Measurements from ENCODE around the gene TERT.
"Not testable (repeated sequence)": the region's sequence is repeated elsewhere in the genome, so short reads cannot be mapped to it uniquely, and the experiment has no call there.

The TERT gene

DNA sequence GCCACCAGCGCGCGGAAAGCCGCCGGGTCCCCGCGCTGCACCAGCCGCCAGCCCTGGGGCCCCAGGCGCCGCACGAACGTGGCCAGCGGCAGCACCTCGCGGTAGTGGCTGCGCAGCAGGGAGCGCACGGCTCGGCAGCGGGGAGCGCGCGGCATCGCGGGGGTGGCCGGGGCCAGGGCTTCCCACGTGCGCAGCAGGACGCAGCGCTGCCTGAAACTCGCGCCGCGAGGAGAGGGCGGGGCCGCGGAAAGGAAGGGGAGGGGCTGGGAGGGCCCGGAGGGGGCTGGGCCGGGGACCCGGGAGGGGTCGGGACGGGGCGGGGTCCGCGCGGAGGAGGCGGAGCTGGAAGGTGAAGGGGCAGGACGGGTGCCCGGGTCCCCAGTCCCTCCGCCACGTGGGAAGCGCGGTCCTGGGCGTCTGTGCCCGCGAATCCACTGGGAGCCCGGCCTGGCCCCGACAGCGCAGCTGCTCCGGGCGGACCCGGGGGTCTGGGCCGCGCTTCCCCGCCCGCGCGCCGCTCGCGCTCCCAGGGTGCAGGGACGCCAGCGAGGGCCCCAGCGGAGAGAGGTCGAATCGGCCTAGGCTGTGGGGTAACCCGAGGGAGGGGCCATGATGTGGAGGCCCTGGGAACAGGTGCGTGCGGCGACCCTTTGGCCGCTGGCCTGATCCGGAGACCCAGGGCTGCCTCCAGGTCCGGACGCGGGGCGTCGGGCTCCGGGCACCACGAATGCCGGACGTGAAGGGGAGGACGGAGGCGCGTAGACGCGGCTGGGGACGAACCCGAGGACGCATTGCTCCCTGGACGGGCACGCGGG lies at the start of gene TERT:
TERT (minus strand) TSS at position 234 of the 815 bp plus-strand sequence; CDS start at position 155, 79 bp downstream.
- no peak for DNase-seq (ENCODE audit: low spot score)

DNA sequence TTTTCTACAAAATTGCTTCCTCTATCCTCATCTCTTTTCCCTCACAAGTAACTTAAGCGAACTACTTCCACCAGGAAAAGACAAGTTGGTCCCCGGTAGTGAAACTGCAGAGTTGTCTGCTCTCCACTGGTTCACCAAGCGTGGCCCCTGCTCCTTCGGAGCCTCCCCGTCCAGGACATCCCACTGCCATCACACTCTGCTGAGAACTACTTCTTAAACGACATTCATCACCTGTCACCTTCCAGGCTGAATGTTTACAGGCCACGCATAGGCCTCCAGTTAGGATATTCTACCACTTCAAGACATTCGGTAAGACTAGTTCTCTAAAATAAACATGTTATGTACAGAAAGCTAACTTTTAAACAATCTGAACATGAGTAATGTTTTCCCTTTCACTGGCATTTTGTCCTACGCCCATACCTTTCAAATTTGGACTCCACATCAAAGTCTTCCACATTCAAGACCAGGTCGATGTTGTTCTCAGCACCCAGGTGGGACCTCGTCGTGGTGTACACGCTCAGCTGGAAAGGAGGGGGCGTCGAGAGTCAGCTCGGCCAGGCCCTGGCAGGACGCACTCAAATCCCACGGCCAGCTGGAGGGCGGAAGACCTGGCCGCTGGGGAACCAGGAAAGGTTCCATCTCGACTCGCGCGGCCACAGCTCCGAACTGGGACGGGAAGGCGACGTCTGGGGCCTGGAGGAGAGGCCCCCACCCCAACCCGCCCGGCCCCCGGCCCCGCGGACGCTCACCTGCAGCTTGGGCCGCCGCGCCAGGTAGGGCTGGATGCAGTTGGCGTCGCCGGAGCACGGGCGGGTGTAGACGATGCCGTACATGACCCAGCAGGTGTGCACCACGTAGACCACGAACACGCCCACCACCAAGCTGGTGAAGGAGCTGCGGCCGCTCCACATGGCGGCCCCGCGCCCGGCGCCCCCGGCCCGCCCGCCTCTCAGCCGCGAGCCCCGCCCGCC lies 49.3 kb upstream of the TERT start:
- DNase-seq (ENCODE audit: low spot score) = no peak

DNA sequence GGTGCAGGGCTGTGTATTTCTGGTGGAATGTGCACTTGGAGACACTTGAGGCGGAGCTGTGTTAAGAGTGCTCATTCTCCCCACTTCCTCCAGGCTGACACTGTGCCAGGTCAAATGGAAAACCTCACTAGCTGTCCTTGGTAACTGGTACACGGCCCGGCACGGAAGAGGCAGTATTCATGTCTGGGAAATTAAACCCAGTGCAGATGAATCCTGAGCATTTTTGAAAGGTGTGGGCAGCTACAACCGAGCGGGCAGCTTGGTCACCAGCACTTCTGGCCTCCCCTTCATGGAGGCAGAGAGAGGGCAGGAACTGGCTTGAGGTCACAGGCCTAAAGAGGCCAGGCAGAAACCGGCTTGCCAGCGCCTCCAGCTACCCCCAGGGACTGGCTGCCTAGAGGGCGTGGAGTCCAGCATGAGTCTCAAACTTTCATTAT lies 48.5 kb upstream of the TERT start:
- no peak for DNase-seq (ENCODE audit: low spot score)

DNA sequence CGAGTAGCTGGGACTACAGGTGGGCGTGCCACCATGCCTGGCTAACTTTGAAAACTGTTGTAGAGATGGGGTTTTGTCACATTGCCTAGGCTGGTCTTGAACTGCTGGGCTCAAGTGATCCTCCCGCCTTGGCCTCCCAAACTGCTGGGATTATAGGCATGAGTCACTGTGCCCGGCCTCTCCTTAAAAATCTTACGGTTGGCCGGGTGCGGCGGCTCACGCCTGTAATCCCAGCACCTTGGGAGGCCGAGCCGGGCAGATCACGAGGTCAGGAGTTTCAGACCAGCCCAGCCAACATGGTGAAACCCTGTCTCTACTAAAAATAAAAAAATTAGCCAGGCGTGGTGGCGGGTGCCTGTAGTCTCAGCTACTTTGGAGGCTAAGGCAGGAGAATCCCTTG lies 47.8 kb upstream of the TERT start:
- DNase-seq (ENCODE audit: low spot score) = not testable (repeated sequence)

DNA sequence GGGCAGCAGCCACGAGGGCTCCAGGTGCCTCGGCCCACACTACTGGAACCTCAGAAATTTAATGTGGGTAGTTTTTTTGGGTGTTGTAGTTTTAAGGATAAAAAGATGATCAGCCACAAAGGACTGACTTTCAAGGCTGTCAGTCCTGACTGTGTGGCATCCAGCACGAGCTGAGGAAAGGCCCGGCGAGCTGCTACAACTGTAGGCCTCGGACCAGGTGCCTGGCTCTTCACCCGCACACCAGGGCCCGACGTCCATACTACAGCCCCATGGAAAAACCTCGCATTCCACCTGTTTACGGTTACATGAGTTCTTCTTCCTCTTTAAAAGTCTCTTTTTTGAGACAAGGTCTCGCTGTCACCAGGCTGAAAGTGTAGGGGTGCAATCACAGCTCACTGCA lies 47.4 kb upstream of the TERT start:
- DNase-seq (ENCODE audit: low spot score) = no peak

DNA sequence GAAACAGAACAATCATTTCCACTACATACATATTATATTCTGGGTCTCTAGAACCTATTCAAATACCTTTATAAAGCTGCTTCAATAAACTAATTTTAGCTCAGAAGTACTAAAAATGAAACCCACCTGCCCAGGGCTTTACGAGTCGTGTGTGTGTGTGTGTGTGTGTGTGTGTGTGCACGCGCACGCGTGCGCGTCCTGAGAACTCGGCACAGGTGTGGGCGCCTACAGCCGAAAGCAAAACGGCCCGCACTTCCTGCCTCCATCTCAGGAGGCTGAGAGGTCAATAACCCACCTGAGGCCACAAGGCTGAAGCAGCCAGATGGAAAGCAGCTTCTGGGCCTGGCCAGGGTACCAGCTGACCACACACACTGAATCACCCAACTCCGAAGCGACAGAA lies 47.0 kb upstream of the TERT start:
- DNase-seq (ENCODE audit: low spot score) = no peak

DNA sequence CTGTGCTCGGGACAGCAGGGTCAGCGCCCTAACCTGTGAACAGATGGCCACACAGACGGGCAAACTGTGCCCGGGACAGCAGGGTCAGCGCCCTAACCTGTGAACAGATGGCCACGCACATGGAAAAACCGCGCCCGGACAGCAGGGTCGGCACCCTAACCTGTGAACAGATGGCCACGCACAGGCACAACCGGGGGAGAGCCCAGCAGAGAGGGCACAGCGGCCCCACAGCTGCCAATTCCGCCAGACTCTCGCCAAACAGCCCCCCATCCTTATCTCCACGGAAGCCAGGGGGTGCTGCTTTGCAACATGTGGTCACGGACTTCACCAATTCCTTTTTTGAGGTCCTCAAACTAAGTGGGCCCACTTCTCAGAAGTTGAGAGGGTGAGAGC lies 44.9 kb upstream of the TERT start:
- not testable (repeated sequence) for DNase-seq (ENCODE audit: low spot score)

DNA sequence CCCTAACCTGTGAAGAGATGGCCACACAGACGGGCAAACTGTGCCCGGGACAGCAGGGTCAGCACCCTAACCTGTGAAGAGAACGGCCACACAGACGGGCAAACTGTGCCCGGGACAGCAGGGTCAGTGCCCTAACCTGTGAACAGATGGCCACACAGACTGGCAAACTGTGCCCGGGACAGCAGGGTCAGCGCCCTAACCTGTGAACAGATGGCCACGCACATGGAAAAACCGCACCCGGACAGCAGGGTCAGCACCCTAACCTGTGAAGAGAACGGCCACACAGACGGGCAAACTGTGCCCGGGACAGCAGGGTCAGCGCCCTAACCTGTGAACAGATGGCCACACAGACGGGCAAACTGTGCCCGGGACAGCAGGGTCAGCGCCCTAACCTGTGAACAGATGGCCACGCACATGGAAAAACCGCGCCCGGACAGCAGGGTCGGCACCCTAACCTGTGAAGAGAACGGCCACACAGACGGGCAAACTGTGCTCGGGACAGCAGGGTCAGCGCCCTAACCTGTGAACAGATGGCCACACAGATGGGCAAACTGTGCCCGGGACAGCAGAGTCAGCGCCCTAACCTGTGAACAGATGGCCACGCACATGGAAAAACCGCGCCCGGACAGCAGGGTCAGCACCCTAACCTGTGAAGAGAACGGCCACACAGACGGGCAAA lies 44.4 kb upstream of the TERT start:
- DNase-seq (ENCODE audit: low spot score) = not testable (repeated sequence)

DNA sequence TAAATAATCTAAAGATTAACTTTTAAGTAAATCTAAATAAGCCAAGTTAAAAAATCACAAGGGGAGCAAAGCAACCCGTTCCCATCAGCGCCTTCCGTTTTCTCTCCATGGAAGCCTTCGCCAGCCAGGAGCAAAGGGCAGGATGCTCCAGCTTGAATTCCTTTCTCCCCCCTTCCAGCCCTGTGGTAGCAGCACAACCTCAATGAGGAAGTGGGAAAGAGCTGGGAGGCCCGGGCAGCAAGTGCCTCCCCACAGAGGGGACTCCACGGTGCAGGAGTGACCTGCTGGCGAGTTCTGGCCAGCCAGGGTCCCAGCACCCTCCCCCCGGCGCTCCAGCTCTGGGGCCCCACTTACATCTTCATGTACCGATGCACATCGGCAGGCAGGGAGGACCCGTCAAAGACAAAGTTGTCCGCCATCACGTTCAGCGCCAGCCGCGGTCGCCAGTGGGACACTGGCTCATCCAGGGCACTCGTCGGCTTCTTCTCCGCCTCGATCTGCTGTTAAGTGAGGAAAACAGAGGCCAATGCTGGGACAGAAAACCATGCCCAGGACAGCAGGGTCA lies 43.7 kb upstream of the TERT start:
- DNase-seq (ENCODE audit: low spot score) = no peak

DNA sequence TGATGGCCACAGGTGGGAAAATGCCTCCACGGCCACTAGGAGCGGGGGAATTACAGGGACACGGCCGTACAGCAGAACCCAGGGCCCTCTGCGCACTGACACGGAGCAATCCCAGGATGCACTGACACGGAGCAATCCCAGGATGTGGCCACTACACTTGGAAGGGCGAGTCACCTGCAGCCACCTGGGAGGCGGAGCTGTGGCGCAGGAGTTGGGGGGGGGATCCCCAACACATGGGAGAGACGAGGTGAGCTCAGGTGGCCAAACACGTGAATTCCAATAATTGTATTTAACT lies 43.3 kb upstream of the TERT start:
- no peak for DNase-seq (ENCODE audit: low spot score)

DNA sequence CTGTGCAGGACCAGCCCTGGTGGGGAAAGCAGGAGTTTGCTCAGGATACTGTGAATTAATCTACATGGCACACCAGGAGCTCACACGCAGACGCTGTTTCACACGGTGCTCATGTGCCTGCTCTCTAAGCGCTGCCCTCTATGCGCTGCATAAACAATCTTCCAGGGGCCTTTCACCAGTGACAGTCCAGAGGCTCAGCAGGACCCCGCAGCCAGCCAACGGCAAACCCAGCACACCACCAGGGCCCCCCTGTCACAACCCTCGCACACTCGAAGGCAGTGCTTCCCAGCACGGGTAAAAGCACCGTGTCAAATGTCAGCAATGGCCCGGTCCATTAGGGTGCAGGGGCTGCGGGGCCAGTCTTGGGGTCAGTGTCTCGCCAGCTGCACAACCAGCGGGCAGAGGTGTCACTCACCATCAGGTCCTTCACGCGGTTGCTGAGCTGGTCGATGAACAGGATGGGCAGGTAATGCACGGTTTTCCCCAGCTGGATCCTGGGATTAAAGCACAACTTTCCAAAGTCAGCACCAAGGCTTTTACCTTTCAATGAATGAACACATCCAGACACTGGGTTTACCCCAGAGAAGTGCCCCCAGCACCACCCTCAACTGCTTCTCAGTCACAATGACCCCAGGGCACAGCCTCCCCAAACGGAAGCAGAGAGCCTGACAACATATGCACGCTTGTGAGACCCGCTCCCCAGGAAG lies 42.8 kb upstream of the TERT start:
- no peak for DNase-seq (ENCODE audit: low spot score)

DNA sequence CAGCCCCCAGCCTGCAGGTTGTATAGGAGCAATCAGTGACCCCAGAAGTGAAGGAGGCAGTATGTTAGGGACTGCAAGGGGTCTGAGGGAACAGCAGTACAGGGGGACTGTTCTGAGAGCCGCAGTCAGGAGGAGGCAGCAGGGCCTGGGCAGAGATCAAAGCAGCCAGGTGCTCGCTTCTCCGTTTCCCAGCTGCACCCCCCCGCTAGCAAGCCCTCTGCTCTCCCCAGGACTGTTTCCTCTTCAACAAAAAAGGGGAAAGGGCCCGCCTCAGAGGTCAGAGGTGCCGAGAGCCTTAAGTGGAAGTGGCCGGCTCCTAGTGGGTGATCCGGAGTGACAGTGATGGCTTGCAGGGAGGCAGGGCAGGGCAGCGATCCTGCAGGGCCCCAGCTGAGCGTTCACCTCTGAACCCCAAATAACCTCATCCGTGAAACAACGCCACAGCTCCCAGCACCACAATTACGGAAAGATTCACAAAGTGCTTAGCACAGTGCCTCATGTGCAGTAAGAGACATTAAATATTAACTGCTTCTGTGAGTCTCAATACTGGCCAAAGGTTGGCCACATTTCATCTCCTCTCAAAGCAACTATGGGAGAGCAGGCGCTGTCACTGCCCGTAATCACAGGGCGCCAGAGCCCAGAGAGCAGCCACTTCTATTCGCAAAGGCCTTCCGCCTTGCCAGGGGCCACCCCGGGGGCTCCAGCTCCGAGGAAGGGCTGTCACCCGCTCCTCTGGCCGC lies 42.1 kb upstream of the TERT start:
- DNase-seq (ENCODE audit: low spot score) = no peak

DNA sequence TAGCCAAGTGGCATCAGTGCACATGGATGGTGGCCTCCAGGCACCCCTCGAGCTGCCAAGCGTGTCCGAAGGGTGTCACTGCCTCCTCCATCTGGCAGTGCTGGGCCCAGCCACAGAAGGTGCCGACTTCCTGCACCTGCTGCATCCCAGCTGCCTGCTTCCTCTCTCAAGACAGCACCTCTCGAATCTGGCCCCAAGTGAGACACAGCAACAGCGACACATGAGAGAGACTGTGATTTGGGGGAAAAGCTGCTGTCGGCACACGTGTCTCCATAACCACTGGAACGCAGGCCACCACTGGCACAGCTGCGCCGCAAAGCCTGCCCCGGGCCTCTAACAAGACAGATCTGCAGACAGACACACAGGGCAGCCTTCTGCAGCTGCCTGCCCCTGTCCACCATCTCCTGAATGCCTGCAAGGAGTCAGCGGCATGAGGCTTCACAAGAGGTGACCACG lies 41.3 kb upstream of the TERT start:
- no peak for DNase-seq (ENCODE audit: low spot score)

DNA sequence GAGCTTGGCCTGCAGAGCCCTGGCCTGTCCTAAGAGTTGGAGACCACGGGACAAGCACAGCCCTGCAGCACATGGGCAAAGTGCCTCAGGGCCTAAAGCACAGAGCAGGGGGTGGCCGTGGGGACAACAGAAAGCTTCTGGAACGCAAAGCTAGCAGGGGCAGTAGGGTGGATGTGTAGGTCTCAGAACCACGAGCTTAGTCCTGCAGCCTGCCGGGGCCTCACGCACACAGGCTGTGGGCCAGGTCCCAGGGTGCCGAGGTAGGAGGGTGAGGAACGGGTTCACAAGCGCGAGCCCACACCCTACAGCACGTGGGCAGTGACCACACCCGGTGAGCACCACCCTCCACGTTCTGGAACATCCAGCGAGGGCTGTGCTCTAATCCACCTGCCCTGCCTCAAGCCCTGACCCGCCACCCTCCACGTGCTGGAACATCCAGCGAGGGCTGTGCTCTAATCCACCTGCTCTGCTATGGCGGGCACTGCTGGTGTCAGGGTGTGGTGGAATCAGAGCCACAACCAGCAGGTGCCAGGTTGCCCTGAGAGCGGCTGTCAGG lies 40.8 kb upstream of the TERT start:
- no peak for DNase-seq (ENCODE audit: low spot score)

DNA sequence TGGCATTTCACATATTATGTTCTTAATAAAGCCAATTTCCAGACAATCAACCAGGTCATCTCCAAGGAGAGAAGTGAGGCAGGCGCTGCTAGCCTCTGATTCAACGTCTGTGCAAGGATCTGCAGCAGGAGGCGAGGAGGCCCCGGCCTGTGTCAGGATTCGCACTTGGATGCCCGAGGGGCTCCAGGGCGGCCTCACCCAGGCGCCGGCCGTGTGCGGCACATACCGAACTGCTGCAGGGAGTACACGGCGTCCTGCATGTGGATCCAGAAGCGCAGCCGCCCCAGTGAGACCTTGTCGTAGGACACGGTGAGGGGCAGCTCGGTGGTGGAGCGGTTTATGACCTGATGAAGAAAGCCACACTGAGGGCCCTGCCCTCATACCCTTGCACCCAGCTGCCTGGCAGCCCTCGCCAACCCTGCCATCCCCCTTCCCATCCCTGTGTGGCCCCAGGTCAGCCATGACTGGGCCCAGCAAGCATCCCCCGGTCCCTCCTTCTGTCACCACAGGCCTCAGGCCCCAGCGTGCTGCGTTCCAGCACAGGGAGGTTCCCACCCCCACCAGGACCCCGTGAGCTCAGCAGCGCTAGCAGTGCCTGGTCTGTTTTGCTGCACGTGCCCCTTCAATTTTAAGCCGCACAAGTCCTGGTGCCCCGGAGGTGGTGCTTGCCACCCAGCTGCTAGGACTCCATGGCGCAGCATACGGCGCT lies 40.1 kb upstream of the TERT start:
- no peak for DNase-seq (ENCODE audit: low spot score)

DNA sequence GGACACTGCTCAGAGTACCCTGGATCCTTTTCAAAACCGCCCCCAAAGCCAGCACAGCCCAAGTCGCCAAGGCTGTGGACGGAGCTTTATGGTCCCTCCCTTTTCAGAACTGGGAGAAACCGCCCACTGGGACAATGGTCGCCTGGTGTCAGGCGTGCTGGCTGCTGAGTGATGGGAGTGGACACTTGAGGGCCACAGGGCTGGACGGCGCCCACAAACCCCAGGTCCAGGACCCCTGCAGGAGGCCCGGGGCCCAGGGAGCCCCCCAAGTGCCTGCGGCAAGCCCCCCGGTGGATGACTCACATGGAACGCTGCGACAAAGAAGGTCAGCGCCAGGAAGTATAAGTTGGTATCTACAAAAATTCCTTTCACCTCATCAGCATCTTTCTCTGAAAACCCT lies 39.1 kb upstream of the TERT start:
- DNase-seq (ENCODE audit: low spot score) = no peak

DNA sequence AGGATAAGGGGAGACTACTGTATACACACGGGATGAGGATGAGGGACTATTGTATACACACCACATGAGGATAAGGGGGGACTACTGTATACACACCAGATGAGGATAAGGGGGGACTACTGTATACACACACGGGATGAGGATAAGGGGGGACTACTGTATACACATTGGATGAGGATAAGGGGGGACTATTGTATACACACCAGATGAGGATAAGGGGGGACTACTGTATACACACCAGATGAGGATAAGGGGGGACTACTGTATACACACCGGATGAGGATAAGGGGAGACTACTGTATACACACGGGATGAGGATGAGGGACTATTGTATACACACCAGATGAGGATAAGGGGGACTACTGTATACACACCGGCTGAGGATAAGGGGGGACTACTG lies 38.4 kb upstream of the TERT start:
- DNase-seq (ENCODE audit: low spot score) = not testable (repeated sequence)

DNA sequence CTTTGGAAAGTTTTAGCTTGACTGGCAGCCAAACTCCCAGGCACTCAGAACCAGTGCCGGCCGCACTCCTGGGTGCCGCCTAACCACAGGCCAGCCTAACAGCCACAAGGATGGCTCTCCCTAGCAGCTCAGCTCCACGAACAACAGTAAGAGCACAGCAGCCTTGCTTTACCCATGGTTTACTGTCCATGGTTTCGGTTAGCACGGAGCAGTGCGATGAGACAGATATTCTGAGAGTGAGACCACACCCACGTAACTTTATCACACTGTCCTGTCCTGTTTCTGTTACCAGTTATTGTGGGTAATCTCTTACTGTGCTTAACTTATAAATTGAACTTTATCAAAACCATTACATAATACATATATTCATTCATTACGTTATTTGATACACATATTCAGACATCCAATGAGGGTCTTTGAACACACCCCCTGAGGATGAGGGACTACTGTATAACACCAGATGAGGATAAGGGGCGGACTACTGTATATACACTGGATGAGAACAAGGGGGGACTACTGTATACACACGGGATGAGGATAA lies 37.7 kb upstream of the TERT start:
- DNase-seq (ENCODE audit: low spot score) = no peak

DNA sequence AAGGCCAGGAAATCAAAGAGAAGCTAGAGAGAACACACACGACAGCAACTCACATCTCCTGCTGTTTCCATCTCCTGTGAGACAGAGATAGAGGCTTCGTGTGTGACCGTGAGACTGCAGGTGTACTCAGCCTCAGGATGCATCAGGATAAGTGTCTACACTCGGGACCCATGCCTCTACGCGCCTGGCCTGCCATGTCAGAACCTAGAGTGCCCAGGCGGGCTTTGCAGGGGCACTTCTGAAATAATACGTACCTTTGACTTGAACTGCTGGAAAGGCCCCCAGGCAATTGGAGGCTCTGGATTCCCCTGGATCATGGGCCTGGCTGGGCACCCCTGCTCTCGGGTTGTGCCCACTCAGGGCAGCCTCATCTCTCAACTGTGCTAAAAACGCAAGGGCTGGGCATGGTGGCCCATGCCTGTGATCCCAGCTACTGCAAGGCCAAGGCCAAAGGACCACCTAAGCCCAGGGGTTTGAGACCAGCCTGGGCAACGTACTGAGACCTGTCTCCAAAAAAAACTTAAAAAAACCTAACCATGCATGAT lies 37.1 kb upstream of the TERT start:
- DNase-seq (ENCODE audit: low spot score) = no peak
